WTC11 (cell line): ENCODE results near the gene CHAC1. TPM values are rescaled to one million over a fixed set of nuclear protein-coding genes. Genes with fewer than 3 reads are reported as not detected.

Experiments used
- ATAC-seq: fragments of 200-7000 bp; cut with Tn5 transposase; 2 replicates; pipeline ENCODE4 v1.10.0; 2021; ENCODE audit warnings: mild to moderate bottlenecking, moderate library complexity
- CTCF ChIA-PET: fragments of 300-600 bp; sonication (Branson Sonifier 250); formaldehyde crosslinking; loops from one replicate; lab custom pipeline; 2021; ENCODE audit warnings: antibody characterized with exemption; lab: Charles Lee
- POLR2A ChIA-PET: fragments of 350-600 bp; sonication (Branson Sonifier 250); formaldehyde crosslinking; loops from one replicate; lab custom pipeline; 2021; ENCODE audit warnings: antibody characterized with exemption; lab: Charles Lee
- DNase-seq: peaks from one replicate; pipeline ENCODE4 v3.0.0; 2021; ENCODE audit warnings: low spot score
- H3K27ac Mint-ChIP-seq: 2 replicates; pipeline ENCODE4 v1.8.0; 2021; ENCODE audit warnings: mixed read lengths
- H3K27me3 Mint-ChIP-seq: 2 replicates; pipeline ENCODE4 v1.8.0; 2021; ENCODE audit warnings: low read depth, mild to moderate bottlenecking, moderate library complexity, mixed read lengths
- H3K36me3 Mint-ChIP-seq: 2 replicates; pipeline ENCODE4 v1.8.0; 2021; ENCODE audit warnings: mixed read lengths
- H3K4me1 Mint-ChIP-seq: 2 replicates; pipeline ENCODE4 v1.8.0; 2022; ENCODE audit warnings: mixed read lengths
- H3K4me3 Mint-ChIP-seq: 2 replicates; pipeline ENCODE4 v1.8.0; 2021; ENCODE audit warnings: mild to moderate bottlenecking, moderate library complexity, mixed read lengths
- H3K9me3 Mint-ChIP-seq: 2 replicates; pipeline ENCODE4 v1.8.0; 2021; ENCODE audit warnings: mixed read lengths
- ATF1 ChIP-seq: sonication (generic); formaldehyde crosslinking; IDR thresholded peaks from 2 replicates; pipeline ENCODE4 v1.8.1; 2023; ENCODE audit warnings: mild to moderate bottlenecking, moderate library complexity, missing genetic modification reagents
- CBFB ChIP-seq: sonication (generic); formaldehyde crosslinking; IDR thresholded peaks from 2 replicates; pipeline ENCODE4 v1.8.1; 2022; ENCODE audit warnings: mild to moderate bottlenecking, low read depth, missing genetic modification reagents
- CREM ChIP-seq: sonication (generic); formaldehyde crosslinking; IDR thresholded peaks from 2 replicates; pipeline ENCODE4 v1.8.1; 2022; ENCODE audit warnings: mild to moderate bottlenecking, missing genetic modification reagents, moderate library complexity
- CTCF ChIP-seq: fragments of 200-600 bp; IDR thresholded peaks from 2 replicates; pipeline ENCODE4 v1.8.0; 2022; ENCODE audit warnings: antibody characterized with exemption
- E2F5 ChIP-seq: sonication (generic); formaldehyde crosslinking; IDR thresholded peaks from 2 replicates; pipeline ENCODE4 v1.8.1; 2022; ENCODE audit warnings: mild to moderate bottlenecking, moderate library complexity, missing genetic modification reagents
- FOXP1 ChIP-seq: sonication (generic); formaldehyde crosslinking; IDR thresholded peaks from 2 replicates; pipeline ENCODE4 v1.8.0; 2022; ENCODE audit warnings: missing genetic modification reagents, mild to moderate bottlenecking, moderate library complexity, borderline replicate concordance
- FOXP4 ChIP-seq: sonication (generic); formaldehyde crosslinking; IDR thresholded peaks from 2 replicates; pipeline ENCODE4 v1.8.0; 2022; ENCODE audit warnings: mild to moderate bottlenecking, missing genetic modification reagents
- JUN ChIP-seq: sonication (generic); formaldehyde crosslinking; IDR thresholded peaks from 2 replicates; pipeline ENCODE4 v1.8.0; 2023; ENCODE audit warnings: mild to moderate bottlenecking, missing genetic modification reagents
- MAX ChIP-seq: sonication (generic); formaldehyde crosslinking; IDR thresholded peaks from 2 replicates; pipeline ENCODE4 v1.8.0; 2022; ENCODE audit warnings: mild to moderate bottlenecking, missing genetic modification reagents
- MYBL2 ChIP-seq: sonication (generic); formaldehyde crosslinking; IDR thresholded peaks from 2 replicates; pipeline ENCODE4 v1.8.1; 2023; ENCODE audit warnings: mild to moderate bottlenecking, moderate library complexity, missing genetic modification reagents
- NR3C1 ChIP-seq: sonication (generic); formaldehyde crosslinking; conservative IDR thresholded peaks from 2 replicates; pipeline ENCODE4 v1.8.1; 2023; ENCODE audit warnings: low read depth, mild to moderate bottlenecking, missing genetic modification reagents
- TP53 ChIP-seq: sonication (generic); formaldehyde crosslinking; IDR thresholded peaks from 2 replicates; pipeline ENCODE4 v1.8.1; 2023; ENCODE audit warnings: mild to moderate bottlenecking, missing genetic modification reagents
- USF2 ChIP-seq: sonication (generic); formaldehyde crosslinking; IDR thresholded peaks from 2 replicates; pipeline ENCODE4 v1.8.1; 2023; ENCODE audit warnings: mild to moderate bottlenecking, missing genetic modification reagents, moderate library complexity
- ZBTB21 ChIP-seq: sonication (generic); formaldehyde crosslinking; IDR thresholded peaks from 2 replicates; pipeline ENCODE4 v1.8.1; 2023; ENCODE audit warnings: mild to moderate bottlenecking, missing genetic modification reagents, borderline replicate concordance
- ZNF416 ChIP-seq: fragments of 250-450 bp; sonication (Bioruptor Pico); IDR thresholded peaks from 2 replicates; pipeline ENCODE4 v1.9.0; 2021; ENCODE audit warnings: mild to moderate bottlenecking, inconsistent platforms
- ZNF423 ChIP-seq: fragments of 250-450 bp; sonication (Bioruptor Pico); IDR thresholded peaks from 2 replicates; pipeline ENCODE4 v2.1.2; 2022; ENCODE audit warnings: mild to moderate bottlenecking, moderate library complexity
- ZNF425 ChIP-seq: fragments of 250-450 bp; sonication (Bioruptor Pico); conservative IDR thresholded peaks from 2 replicates; pipeline ENCODE4 v1.9.0; 2021; ENCODE audit warnings: mild to moderate bottlenecking
- total RNA-seq: library from RNA; stranded (reverse); gene quantifications from 3 replicates; pipeline ENCODE4 v1.2.3, GENCODE V29; 2021

Gene CHAC1
- total RNA-seq, 1 experiment from 2014 or later: 31.0 TPM

- peak; percentile 74 for TF ChIP-seq TP53
- TF ChIP-seq CREM (CRISPR knock-in tag): peak; percentile 35; the same call in 1 of the 2 replicates
- TF ChIP-seq ZNF416 (CRISPR knock-in tag): no peak
- peak; percentile 63 for TF ChIP-seq USF2 (CRISPR knock-in tag)
- TF ChIP-seq ZNF425: no peak
- no peak for TF ChIP-seq ZBTB21 (CRISPR knock-in tag)
- TF ChIP-seq ATF1 (CRISPR knock-in tag): no peak
- 0 out of 2 replicates have a peak, but pooled peaks have one; percentile 22 for TF ChIP-seq JUN (CRISPR knock-in tag)
- 0 out of 2 replicates have a peak, but pooled peaks have one; percentile 39 for TF ChIP-seq NR3C1
- peak; percentile 64; the same call in 1 of the 2 replicates for TF ChIP-seq MYBL2
- TF ChIP-seq FOXP1: peak; percentile 57; the same call in 1 of the 2 replicates
- TF ChIP-seq E2F5 (CRISPR knock-in tag): 0 out of 2 replicates have a peak, but pooled peaks have one; percentile 41
- TF ChIP-seq MAX: peak; percentile 24; the same call in 1 of the 2 replicates
- TF ChIP-seq ZNF423 (CRISPR knock-in tag): no peak; the same call in 1 of the 2 replicates
- TF ChIP-seq CTCF: peak; percentile 73
- TF ChIP-seq FOXP4: peak; percentile 11; the same call in 1 of the 2 replicates
- TF ChIP-seq CBFB (CRISPR knock-in tag): peak; percentile 32; the same call in 1 of the 2 replicates
- peak overlapping the region; percentile 62 for H3K4me3 Mint-ChIP-seq
- CTCF ChIA-PET: interaction anchor here (0.6 to 6.5 kb wide), 44 partner anchors 13 to 377 kb away, joined by 3 to 203 read pairs (median 4); partner anchors contain the start of genes CCDC32, CHAC1, CHP1 and DLL4
- peak; percentile 83 for ATAC-seq
- H3K36me3 Mint-ChIP-seq: no peaks in the 10 kb centered on the region
- POLR2A ChIA-PET: interaction anchor here (0.5 to 5.0 kb wide), 11 partner anchors 12 to 244 kb away, joined by 3 to 80 read pairs (median 4); partner anchors contain the start of genes CHAC1, DLL4 and VPS18
- H3K27me3 Mint-ChIP-seq: peaks cover 36% of the 10 kb centered on the region
- DNase-seq: peak; percentile 89
- H3K9me3 Mint-ChIP-seq: no peaks in the 10 kb centered on the region
- H3K27ac Mint-ChIP-seq: no peak overlapping the region
- H3K4me1 Mint-ChIP-seq: peaks cover 25% of the 10 kb centered on the region
Measured at GRCh38 chr15:40941528-40942336, 11.5 kb upstream of the CHAC1 start.
